Stimulated activated CD4-positive, alpha-beta T cell treated with anti-CD3 and anti-CD28 coated beads, Interleukin-2, amount 100 ng/mL, for 48 hours (primary cell): Measurements from ENCODE around the gene TRAPPC11.
A peak's percentile ranks its signal among the peaks of the same experiment; 100 is the strongest.
"Not testable (repeated sequence)": the region's sequence is repeated elsewhere in the genome, so short reads cannot be mapped to it uniquely, and the experiment has no call there.

Source experiments
- DNase-seq, 2 donors: peaks; one replicate each; pipeline ENCODE4 v3.0.0-alpha.2; 2020

TRAPPC11 gene

DNA sequence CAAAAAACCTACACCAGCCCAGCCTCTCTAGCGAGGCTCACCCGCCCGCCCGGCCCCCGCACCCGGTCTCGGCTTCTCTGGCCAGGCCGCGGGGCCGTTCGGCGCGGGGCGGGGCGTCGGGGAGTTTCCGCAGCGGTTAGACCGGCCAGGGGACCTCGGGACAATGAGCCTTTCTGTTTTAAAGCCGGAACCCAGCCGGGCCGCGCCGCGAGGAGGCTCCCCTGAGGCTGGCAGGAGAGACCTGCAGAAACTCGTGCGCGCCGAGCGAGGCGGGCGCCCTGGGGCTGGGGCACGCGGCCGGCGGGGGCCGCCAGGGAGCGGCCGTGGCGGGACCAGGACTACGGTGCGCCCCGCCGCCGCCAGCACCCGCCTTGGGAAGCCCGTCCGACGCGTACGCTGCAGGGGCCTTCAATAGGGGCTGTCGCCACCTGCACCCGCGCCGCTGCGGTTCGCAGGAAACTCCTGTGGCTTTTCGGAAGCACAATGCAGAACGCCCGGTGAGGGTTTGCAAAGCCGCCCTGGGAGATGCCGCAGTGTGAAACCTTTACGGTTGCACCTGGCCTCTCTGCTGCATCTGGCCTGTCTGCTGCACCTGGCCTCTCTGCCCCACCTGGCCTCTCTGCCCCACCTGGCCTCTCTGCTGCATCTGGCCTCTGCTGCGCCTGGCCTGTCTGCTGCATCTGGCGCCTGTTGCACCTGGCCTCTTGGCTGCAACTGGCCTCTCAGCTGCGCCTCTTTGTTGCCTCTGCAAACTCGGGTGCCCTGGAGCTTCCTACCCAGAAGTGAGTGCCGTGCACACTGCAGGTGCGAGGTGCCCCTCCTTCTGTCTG, 63.9 kb downstream of the TRAPPC11 start:
- peak; percentile 18 to 26 for DNase-seq

DNA sequence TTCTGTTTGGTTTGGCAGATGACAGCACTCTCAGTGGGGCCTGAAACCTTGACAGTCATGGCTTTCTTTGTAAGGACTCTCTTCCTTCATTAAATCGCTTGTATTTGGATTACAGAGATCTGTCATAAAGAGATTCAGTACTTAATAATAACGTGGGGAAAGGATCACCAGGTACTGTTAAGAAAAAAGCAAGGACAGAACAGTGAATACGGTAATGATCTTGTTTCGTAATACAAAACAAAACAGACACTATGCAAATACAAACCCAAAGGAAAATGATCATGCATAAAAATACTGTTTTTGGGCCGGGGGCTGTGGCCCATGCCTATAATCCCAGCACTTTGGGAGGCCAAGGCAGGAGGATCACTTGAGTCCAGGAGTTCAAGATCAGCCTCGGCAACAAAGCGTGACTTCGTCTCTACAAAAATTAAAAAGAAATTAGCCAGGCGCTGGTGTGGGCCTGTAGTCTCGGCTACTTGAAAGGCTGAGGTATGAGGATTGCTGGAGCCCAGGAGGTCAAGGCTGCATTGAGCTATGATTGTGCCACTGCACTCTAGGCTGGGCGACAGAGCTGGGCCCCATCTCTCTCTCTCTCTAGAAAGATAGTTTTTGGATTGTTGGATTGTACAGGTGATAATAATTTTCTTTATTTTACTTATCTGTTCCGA, 64.6 kb downstream of the TRAPPC11 start:
- no peak for DNase-seq

DNA sequence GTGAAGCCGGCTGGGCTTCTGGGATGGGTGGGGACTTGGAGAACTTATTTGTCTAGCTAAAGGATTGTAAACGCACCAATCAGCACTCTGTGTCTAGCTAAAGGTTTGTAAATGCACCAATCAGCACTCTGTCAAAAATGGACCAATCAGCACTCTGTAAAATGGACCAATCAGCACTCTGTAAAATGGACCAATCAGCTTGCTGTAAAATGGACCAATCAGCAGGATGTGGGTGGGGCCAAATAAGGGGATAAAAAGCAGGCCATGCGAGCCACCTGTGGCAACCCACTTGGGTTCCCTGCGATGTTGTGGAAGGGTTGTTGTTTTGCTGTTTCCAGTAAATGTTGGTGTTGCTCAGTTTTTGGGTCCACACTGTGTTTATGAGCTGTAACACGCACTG, 66.5 kb downstream of the TRAPPC11 start:
- not testable (repeated sequence) for DNase-seq

DNA sequence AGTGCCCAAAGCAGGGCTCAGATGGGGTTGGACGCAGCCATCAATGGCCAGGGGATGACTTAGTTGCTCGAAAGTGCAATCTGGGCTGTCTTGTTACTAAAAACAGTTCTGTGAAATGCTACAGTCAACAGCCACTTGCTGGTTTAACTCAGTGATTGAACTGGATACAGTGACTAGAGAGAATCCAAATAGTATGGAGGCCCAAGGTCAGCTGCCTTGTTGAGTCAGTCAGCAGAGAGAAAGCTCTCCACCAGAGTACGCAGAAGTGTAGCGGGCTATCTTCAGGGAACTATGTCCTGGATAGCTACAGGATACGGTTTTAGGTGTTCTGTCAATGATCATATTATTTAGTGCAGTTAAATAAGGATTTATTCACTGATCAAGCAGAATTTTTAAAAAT, 68.4 kb downstream of the TRAPPC11 start:
- no peak for DNase-seq

DNA sequence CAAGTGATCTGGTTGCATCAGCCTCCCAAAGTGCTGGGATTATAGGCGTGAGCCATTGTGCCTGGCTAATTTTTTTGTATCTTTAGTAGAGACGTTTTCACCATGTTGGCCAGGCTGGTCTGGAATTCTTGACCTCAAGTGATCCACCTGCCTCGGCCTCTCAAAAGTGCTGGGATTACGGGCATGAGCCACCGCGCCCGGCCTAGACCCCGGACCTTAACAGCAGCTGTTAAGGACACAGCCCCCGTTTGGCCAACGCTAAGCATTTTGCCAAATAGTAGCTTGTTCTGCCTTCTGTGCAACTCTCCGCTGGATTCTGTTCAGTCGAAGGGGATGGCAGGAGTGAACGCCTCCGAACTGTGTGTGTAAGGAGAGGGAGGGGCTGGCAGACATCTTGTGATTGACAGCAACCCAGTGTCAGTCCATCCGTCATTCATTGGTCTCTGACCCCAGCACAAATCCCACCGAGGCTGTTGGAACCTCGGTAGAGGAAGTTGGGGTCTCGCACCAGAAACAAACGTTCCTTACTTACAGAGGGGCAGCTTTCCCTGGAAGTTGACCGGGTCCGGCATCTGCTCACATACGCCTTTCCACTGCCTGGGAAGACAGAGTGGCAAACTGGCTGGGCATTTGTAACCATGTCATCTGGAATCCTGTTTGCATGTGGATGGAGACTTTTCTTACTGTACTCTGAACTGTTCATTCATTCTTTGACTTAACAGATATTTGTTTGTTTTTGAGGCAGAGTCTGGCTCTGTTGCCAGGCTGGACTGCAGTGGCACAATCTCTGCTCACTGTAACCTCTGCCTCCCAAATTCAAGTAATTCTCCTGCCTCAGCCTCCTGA, 69.4 kb downstream of the TRAPPC11 start:
- no peak for DNase-seq

DNA sequence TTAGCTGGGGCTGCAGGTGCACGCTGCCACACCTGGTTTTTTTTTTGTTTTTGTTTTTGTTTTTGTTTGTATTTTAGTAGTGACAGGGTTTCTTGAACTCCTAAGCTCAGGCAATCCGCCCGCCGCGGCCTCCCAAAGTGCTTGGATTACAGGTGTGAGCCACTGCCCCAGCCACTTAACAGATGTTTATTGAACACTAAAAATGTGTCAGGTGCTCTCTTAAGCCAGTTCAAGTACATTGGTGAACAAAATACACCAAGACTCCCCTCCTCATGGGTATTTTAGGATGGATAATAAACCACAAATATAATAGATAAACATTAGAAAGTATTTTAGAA, 69.9 kb downstream of the TRAPPC11 start:
- DNase-seq, result no peak

DNA sequence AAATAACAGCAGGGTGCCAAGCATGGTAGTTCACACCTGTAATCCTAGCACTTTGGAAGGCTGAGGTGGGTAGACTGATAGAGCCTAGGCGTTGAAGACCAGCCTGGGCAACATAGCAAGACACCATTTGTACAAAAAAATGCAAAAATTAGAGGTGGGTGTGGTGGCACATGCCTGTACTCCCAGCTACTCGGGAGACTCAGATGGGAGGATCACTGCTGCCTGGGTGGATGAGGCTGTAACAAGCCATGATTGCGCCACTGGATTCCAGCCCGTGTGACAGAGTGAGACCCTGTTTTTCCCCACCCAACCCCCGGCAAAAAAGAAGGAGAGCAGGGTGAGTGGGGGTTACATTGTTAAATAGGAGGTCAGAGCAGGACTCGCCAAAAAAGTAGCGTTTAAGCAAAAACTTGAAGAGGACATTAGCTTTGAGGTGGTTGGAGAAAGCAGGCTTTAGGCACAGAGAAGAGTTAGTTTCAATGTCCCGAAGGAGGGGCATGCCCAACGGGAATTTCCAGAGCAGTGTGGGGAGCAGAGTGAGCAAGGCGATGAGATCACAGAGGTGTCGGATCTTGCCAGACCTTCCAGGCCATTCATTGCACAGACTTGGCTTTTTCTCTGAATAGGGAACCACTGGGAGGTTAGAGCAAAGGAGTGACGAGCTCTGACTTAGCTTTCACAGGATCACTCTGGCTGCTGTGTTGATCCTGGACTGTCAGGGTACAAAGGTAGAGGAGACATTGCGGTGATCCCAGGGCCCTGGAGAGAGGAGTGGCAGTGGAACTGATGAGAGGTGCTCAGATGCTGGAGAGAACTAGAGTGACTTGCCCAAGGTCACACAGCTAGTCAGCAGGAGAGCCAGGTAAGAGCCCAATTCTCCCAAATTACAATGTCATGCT, 70.6 kb downstream of the TRAPPC11 start:
- DNase-seq, result no peak

DNA sequence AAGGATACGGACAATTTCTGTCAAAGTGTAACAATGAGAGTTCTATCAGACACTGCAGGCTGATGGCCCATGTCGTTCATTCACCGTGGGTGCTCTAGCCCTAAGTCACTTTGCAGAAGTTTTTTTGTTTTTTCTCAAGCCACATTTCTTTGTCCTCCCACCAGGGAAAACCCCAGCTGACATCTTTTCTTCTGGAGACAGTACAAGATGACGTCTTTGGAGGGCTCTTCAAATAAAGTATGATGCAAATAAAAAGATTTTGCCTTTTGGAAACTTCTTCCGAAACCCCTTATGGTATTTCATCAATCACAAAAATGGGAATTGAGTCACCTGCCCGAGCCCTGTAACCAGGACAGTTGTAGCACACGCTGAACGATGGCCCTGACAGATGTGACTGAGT, 73.2 kb downstream of the TRAPPC11 start:
- no peak for DNase-seq

DNA sequence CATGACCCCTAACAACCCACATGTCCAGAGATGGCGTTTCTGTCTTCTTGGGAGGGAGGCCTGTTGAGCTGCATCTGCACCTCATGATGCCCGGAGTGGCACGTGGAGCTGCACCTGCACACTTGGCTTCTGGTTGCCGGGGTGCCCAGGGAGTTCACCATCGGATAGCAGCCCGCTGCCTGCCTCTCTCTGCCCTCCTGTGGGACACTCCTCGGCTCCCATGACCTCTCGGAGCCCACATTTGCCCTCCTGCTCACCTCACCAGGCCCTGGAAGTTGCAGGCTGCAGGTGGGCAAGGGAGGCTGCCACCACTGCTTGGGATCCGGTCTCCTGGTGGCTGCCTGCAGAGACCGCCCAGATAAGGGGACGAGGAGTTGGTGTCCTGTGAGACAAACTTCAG, 74.1 kb downstream of the TRAPPC11 start:
- no peak for DNase-seq

DNA sequence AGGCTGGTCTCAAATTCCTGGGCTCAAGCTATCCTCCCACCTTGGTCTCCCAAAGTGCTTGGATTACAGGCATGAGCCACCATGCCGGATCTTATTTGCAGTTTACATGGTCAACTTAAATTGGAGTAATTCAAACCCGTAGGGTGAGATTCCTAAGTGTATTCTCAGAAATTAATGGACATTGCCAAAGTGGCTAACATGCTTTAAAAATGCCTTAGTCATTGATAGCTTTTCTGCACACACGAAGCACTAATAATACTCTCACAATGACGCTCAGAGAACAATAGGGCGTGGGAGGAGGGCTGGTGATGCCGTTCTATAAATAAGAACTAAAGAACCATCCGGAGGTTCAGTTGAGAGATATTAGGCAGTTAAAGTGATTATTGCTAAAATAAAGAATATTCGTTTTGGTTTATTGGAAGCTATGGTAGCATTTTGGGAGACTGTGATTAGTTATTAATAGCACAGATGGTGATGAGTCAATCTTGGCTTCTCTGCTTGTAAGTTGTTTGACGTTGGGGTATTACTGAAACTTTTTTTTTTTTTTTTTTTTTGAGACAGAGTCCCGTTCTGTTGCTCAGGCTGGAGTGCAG, 79.1 kb downstream of the TRAPPC11 start:
- DNase-seq, result no peak

DNA sequence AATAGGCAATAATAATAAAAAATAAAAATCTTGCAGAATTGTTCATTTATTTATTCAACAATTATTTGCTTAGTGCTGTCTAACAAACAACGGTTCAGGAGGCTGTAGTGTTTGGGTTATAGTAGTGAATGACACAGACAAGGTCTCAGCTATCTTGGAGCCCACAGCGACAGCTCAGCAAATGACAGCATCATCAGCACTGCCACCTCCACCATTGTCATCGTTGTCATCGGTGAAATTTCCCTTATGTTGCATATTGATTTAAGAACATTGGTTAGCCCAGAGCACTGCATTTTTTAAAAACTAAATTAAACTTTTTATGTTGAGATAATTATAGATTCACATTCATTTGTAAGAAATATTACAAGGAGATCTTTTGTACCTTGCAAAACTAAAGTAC, 79.9 kb downstream of the TRAPPC11 start:
- DNase-seq, result no peak

DNA sequence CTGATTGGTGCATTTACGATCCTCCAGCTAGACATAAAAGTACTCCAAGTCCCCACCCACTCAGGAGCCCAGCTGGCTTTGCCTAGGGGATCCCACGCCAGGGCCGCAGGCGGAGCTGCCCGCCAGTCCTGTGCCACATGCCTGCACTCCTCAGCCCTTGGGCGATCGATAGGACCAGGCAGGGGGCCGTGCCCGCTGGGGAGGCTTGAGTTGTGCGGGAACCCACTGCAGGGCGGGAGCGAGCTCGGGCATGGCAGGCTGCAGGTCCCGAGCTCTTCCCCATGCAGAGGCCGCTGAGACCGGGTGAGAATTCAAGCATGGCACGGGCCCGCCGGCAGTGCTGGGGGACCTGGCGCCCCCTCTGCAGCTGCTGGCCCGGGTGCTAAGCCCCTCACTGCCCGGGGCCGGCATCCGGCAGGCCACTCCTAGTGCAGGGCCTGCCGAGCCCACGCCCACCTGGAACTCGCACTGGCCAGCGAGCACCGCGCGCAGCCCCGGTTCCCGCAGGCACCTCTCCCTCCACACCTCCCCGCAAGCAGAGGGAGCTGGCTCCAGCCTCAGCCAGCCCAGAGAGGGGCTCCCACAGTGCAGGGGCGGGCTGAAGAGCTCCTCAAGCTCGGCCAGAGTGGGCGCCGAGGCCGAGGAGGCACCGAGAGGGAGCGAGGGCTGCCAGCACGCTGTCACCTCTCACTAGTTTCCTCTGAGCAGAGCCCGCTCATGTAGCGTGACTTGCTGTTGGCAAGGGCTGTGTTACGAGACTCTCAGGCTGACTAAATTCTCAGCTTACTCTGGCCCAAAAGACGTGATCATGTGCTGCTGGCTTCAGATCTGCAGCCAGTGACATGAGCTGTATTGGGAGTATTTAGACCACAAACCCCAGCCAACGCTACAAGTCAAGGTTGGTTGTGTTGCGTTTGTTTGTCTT, 87.5 kb downstream of the TRAPPC11 start:
- DNase-seq, result no peak

DNA sequence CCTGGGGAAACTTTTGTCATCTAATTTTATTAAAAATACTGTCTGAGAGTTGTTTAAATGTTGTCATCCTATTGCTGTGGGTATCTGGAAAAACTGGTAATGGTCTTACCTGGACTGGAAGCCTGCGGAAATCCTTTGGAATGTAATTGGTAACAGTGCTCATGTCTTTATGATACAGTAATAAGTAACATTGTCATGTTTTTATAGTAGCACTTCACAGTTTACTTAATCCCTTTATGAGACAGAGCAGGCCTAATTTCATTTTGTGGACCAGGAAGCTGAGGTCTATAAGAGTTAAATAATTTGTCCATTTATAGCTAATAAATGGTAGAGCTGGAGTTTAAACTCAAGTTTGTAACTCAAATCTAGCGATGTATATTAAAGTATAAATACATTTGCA, 88.3 kb downstream of the TRAPPC11 start:
- DNase-seq, result no peak

DNA sequence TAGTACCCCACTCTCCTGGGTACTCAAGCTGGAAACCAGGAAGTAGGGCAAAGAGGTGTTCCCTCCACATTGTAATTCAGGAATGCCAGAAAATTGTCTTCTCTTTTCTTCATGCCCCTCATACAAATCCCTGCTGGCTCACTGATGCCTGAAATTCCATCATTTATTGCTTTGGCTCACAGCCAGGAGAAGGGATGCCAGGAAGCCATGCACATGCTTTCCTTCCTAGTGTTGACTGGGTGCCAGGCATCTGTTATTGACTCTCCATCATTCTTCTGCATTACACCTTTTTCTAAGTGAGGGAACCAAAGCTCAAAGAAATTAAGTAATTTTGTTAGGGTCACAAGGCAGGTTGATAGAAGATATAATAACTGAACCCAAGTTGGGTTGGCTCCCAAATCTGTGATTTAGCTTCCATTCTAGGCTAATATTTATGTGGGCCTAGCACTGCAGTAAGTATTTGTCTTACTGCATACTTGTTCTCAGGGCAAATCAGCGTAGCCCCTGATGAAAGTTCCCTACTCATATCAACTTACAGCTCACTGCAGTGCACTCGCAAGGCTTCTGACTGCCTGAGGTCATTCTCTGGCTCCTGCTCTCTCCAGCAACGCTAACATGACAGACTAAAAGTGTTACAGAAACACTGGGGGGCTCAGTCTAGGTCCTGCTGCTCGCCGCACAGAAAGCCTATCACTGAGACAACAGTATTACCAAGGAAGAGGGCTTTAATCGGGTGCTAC, 89.0 kb downstream of the TRAPPC11 start:
- no peak for DNase-seq

DNA sequence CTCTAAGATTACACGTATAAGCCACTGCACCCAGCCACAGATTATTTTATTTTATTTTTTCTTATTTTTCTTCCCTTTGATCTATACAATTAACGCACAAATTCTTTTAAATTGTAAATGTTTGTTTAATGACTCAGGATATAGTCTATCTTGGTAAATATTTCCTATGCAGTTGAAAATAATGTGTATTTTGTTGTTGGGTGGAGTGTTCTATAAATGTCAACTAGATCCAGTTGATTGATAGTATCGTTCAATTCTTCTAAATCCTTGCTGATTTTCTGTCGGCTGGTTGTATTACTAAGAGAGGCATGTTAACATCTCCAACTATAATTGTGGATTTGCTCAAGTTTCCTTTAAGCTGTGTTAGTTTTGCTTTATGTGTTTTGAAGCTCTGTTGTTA, 92.0 kb downstream of the TRAPPC11 start:
- DNase-seq, result no peak

DNA sequence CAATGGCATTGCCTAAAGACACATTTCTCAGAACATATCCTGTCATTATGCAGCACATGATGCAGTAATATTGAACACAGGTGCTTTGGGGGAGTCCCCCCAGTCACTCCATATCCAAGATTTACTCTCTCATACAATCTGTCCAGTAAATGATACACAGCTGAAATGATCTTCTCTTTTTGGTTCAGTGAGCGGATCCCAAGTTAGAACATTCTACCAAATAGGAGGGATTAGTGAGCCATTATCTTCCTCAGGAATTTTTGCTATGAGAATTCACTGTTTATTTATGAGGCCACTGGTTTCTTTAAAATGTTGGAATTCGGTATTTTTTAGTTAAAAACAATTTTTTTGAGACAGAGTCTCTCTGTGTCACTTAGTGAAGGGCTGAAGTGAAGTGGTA, 96.5 kb downstream of the TRAPPC11 start:
- DNase-seq, result no peak

DNA sequence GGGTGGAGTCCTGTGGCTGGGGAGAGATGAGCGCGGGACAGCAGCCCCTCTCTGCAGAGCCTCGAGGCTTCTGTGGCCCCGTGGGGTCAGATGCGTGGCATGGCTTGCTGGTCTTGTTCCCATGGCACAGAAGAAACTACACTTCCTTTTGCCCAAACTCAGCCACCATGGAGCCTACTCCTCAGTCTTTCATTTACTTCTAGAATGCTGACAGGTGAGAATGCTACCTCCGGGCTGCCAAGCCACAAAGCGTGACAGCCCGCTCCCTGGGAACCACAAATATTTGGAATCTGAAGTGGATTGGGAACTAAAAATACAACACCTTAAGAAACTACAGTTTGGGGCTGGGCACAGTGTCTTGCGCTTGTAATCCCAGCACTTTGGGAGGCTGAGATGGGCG, 98.0 kb downstream of the TRAPPC11 start:
- no peak for DNase-seq

DNA sequence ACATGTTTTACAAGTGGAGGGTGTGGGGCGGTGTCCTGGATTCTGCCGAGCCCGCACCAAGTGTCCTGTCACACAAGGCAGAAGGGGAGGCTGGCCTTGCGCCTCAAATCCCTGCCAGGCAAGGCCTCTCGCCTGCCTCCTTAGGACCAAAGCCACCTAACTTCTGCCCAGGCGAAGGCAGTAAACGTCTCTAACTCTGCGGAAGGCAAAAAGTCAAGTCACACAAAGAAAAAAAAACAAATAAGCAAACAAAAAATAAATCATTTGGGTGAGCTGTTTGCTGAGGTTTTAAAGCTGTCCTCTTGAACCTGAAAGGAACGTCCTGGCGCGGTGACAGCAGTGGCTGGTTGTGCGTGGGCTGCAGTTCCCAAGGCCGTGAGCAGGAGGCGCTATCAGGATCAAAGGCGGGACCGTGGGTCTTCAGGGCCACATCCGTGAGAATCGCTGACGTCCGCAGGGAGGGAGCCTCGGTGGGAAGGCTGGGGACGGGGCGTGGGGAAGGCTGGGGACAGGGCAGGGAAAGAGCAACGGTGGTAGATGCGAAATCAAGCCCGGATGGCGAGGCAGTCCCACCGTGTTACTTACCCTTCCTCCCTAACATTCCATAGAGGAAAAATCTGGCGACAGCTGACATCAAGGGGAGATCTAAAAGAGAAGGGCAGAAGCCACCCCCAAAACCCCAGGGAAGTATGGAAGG, 99.1 kb downstream of the TRAPPC11 start:
- DNase-seq, result peak in 1 of 2 donors; percentile 1

DNA sequence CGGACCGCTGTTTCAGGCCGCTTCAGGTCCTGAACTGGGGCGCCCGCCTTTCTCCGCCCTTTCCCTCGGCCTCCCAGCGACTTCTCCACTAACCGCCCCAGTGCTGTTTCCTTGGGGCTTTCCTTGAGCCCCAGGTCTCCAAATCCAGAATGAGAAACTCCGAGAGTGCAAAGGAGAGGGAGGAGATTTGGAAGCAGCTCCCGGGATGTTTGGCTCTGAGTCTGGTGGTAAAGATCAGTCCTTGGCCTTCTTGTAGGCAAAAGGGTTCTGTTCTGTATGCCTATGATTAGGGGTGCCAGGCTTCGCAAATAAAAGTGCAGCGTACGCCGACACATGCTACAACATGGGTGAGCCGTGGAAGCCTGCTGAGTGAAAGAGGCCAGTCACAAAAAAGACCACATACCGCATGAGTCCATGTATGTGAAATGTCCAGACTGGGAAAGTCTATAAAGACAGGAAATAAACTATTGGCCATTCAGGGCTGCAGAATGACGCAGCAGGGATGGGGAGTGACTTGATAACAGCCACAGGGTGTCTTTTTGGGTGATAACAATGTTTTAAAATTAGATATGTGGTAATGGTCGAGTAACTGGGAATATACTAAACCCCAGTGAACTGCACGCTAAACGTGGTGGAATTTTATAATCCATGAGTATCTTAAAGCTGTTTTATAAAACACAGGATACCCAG, 99.8 kb downstream of the TRAPPC11 start:
- DNase-seq, result no peak
